ENCODE results near the gene THSD4.

THSD4 gene

DNA sequence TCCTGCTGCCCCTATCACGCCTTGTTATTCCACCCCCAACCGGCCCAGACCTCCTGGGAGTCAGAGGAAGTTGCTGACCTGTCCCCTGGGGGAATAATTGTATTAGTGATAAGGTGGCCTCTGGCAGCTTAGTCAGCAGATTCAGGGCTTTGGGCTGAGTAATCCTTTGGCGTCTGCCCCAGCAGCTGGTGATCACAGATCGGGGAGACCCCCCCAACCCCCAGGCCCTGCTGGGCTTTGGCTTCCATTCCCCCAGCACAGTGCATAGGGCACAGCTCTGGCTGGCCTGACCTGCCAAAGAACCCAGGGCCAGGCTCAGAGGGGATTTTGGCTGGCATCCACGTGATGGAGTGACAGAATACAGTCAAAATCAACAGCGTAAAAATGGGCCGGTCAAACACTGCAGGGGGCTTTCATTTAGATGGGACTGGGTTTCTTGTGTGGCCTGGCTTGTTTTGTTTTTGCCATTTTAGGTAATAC is 691.2 kb downstream of the THSD4 start:
- peak overlapping the region; percentile 42 for H3K9ac ChIP-seq (ENCODE audit: low read length)
- H3K4me1 ChIP-seq (ENCODE audit: control insufficient read depth, insufficient read depth, low read length): peaks cover 27% of the 10 kb centered on the region
- no peaks in the 10 kb centered on the region for H3K36me3 ChIP-seq (ENCODE audit: control insufficient read depth, insufficient read depth, low read length)
- H3K4me3 ChIP-seq (ENCODE audit: low read depth, low read length): peak overlapping the region; percentile 25; the same call in 1 of the 2 replicates
- H3K9me3 ChIP-seq (ENCODE audit: control insufficient read depth, insufficient read depth, low read depth, low read length): no peaks in the 10 kb centered on the region
- no peaks in the 10 kb centered on the region for H3K27me3 ChIP-seq (ENCODE audit: control insufficient read depth, insufficient read depth, low read length)
- no peak overlapping the region for H3K27ac ChIP-seq (ENCODE audit: low read depth, low read length)

DNA sequence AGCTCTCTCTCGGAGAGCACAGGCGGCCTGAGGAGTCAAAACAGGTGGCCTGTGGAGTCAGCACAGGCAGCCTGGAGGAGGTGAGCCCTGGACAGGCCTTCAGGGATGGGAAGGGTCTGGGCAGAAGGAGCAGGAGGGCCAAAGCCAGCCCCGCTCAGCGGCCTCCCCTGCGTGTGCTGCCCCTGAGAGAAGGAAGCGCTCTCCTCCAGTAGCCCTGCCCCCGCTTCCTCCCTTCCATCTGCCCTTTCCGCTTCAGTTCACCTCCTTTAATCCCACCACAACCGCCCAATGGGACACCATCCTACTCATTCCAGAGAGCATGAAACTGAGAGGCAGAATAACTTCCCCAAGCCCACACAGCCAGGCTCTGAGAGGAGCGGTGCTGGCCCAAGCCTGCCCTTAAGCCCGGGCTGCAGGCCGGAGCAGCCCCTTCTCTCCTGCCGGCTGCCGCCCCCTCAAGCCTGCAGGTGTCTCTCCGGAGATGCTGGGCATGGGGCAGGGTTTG is 691.9 kb downstream of the THSD4 start:
- Histone ChIP-seq H3K9ac (ENCODE audit: low read length) (peak overlapping the region; percentile 42), H3K4me1 (ENCODE audit: control insufficient read depth, insufficient read depth, low read length) (peaks cover 27% of the 10 kb centered on the region), H3K27me3 (ENCODE audit: control insufficient read depth, insufficient read depth, low read length) (no peaks in the 10 kb centered on the region), H3K27ac (ENCODE audit: low read depth, low read length) (no peak overlapping the region), H3K4me3 (ENCODE audit: low read depth, low read length) (peak overlapping the region; percentile 25), H3K9me3 (ENCODE audit: control insufficient read depth, insufficient read depth, low read depth, low read length) (no peaks in the 10 kb centered on the region), H3K36me3 (ENCODE audit: control insufficient read depth, insufficient read depth, low read length) (no peaks in the 10 kb centered on the region)

DNA sequence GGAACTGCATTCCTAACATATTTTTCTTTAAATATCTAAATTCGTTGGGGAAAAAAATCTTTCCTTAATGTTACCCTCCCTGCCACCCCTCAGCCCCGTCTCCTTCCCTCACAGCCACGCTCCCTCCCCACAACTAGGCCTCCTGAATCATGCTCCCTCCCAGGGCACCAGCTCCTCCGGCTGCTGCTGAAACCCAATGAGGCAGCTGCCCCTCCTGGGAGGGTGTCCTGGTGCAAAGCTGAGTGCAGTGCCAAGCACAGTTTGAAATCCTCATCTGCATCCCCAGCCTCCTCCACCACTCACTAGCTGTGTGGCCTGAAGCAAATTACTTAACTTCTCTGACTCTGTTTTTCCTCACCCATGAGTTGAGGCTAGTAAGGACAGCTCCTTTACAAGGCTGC is 692.4 kb downstream of the THSD4 start:
- Histone ChIP-seq H3K27ac (ENCODE audit: low read depth, low read length) (no peak overlapping the region), H3K27me3 (ENCODE audit: control insufficient read depth, insufficient read depth, low read length) (no peaks in the 10 kb centered on the region), H3K4me3 (ENCODE audit: low read depth, low read length) (peak overlapping the region; percentile 25), H3K4me1 (ENCODE audit: control insufficient read depth, insufficient read depth, low read length) (peaks cover 27% of the 10 kb centered on the region), H3K9me3 (ENCODE audit: control insufficient read depth, insufficient read depth, low read depth, low read length) (no peaks in the 10 kb centered on the region), H3K36me3 (ENCODE audit: control insufficient read depth, insufficient read depth, low read length) (no peaks in the 10 kb centered on the region), H3K9ac (ENCODE audit: low read length) (no peak overlapping the region)

- Histone ChIP-seq H3K9ac (ENCODE audit: low read length) (no peak overlapping the region), H3K4me1 (ENCODE audit: control insufficient read depth, insufficient read depth, low read length) (peaks cover 27% of the 10 kb centered on the region), H3K27ac (ENCODE audit: low read depth, low read length) (no peak overlapping the region), H3K36me3 (ENCODE audit: control insufficient read depth, insufficient read depth, low read length) (no peaks in the 10 kb centered on the region), H3K27me3 (ENCODE audit: control insufficient read depth, insufficient read depth, low read length) (no peaks in the 10 kb centered on the region), H3K4me3 (ENCODE audit: low read depth, low read length) (no peak overlapping the region), H3K9me3 (ENCODE audit: control insufficient read depth, insufficient read depth, low read depth, low read length) (no peaks in the 10 kb centered on the region)
Measured at GRCh38 chr15:71808311-71809020, 693.2 kb downstream of the THSD4 start.

DNA sequence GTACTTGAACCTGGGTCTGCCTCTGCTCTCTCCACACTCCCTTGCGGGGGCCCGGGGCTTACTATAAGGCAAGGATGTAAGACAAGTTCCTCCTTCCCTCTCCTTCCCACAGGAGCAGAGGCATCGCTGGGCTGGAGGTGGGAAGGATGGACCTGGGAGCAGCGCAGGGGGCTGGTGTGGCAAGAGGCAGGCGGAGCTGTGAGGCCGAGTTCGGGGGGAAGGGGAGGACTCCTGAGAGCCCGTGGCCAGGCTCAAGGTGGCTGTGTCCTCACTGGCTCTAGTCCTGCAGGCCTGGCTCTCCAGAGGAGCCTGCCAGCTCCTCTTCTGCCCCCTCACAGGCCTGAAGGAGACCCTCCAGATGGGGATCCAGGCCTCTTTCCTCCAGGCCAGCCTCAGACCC is 694.1 kb downstream of the THSD4 start:
- Histone ChIP-seq H3K9me3 (ENCODE audit: control insufficient read depth, insufficient read depth, low read depth, low read length) (no peaks in the 10 kb centered on the region), H3K36me3 (ENCODE audit: control insufficient read depth, insufficient read depth, low read length) (no peaks in the 10 kb centered on the region), H3K9ac (ENCODE audit: low read length) (no peak overlapping the region), H3K27ac (ENCODE audit: low read depth, low read length) (no peak overlapping the region), H3K4me3 (ENCODE audit: low read depth, low read length) (no peak overlapping the region), H3K4me1 (ENCODE audit: control insufficient read depth, insufficient read depth, low read length) (peaks cover 27% of the 10 kb centered on the region), H3K27me3 (ENCODE audit: control insufficient read depth, insufficient read depth, low read length) (no peaks in the 10 kb centered on the region)

DNA sequence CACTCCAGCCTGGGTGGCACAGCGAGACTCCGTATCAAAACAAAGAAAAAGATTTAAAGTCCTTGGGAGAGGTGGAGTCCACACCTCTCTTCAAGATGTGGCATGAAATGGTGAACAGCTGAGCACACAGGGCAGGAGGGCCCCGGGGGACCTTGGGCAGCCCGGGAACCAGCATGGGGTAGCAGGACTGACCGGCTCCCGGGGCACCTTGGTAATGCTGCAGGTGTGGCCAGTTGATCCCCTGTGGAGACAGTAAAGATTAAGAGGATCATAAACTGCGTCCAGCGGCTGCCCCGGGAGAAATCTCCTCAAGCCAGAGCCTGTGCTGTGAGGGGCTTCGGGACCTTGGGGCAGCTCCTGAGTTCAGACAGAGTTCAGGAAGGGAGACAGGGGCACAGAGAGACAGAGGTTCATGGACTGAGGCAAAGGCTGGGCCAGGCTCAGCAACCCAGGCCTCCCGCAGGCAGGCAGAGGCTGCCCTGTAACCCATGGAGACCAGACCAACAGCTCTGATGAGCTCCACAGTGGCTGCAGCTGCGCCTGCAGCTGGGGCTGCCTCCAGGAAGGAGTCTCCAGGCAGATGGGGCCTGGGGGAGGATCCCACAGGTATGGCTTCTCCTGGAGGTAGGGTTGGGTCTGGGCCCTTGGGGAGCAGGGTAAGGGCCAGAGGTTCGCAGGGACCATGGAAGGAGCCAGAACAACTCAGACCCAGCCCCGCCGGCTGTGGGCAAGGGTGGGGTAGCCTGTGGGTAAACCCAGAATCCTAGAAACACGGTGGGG is 695.2 kb downstream of the THSD4 start, which contains the start of gene NR2E3:
NR2E3 (plus strand) TSS at position 299 of the 780 bp plus-strand sequence; CDS start at position 489, 190 bp downstream.
- Histone ChIP-seq H3K9ac (ENCODE audit: low read length) (no peak within 1 kb of the TSS), H3K4me3 (ENCODE audit: low read depth, low read length) (no peak within 1 kb of the TSS), H3K9me3 (ENCODE audit: control insufficient read depth, insufficient read depth, low read depth, low read length) (no peaks in the 10 kb centered on the region), H3K4me1 (ENCODE audit: control insufficient read depth, insufficient read depth, low read length) (peaks cover 27% of the 10 kb centered on the region), H3K27ac (ENCODE audit: low read depth, low read length) (no peak within 1 kb of the TSS), H3K27me3 (ENCODE audit: control insufficient read depth, insufficient read depth, low read length) (no peaks in the 10 kb centered on the region), H3K36me3 (ENCODE audit: control insufficient read depth, insufficient read depth, low read length) (no peaks in the 10 kb centered on the region)

DNA sequence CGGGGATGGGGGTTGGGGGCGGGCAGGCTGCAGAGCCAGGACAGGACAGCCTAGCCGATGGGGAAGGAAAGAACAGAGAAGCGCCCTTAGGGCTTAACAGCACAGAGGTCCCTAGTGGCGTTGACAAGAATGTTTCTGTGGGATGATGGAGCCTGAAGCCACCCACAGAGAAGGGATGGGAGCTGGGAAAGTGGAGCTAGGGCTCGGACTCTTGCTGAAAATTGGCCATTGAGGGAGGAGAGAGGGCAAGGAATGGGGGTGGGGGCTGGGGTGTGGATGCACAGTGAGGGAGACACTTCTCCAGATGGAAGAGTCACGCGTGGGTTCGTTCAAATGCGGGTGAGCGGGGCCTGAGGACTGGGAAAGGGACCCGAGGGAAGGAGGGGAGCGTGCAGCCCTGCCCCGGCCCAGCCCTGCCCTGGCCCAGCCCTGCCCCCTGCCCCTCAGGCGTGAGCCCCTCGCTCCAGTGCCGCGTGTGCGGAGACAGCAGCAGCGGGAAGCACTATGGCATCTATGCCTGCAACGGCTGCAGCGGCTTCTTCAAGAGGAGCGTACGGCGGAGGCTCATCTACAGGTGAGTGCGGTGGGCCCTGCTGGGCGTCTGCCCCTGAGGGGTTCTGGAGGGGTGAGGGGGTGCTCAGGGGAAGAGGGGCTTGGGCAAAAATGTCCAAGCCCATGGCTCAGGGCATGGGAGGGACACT is 695.9 kb downstream of the THSD4 start:
- Histone ChIP-seq H3K27me3 (ENCODE audit: control insufficient read depth, insufficient read depth, low read length) (no peaks in the 10 kb centered on the region), H3K4me3 (ENCODE audit: low read depth, low read length) (no peak overlapping the region), H3K27ac (ENCODE audit: low read depth, low read length) (no peak overlapping the region), H3K36me3 (ENCODE audit: control insufficient read depth, insufficient read depth, low read length) (no peaks in the 10 kb centered on the region), H3K4me1 (ENCODE audit: control insufficient read depth, insufficient read depth, low read length) (peaks cover 26% of the 10 kb centered on the region), H3K9ac (ENCODE audit: low read length) (no peak overlapping the region), H3K9me3 (ENCODE audit: control insufficient read depth, insufficient read depth, low read depth, low read length) (no peaks in the 10 kb centered on the region)

- no peaks in the 10 kb centered on the region for H3K36me3 ChIP-seq (ENCODE audit: control insufficient read depth, insufficient read depth, low read length)
- H3K4me1 ChIP-seq (ENCODE audit: control insufficient read depth, insufficient read depth, low read length): peaks cover 18% of the 10 kb centered on the region
- H3K9ac ChIP-seq (ENCODE audit: low read length): no peak overlapping the region
- H3K27me3 ChIP-seq (ENCODE audit: control insufficient read depth, insufficient read depth, low read length): no peaks in the 10 kb centered on the region
- H3K9me3 ChIP-seq (ENCODE audit: control insufficient read depth, insufficient read depth, low read depth, low read length): no peaks in the 10 kb centered on the region
- H3K4me3 ChIP-seq (ENCODE audit: low read depth, low read length): no peak overlapping the region
- no peak overlapping the region for H3K27ac ChIP-seq (ENCODE audit: low read depth, low read length)
Measured at GRCh38 chr15:71811752-71812735, 696.8 kb downstream of the THSD4 start.

- Histone ChIP-seq H3K9me3 (ENCODE audit: control insufficient read depth, insufficient read depth, low read depth, low read length) (no peaks in the 10 kb centered on the region), H3K4me1 (ENCODE audit: control insufficient read depth, insufficient read depth, low read length) (peaks cover 7% of the 10 kb centered on the region), H3K36me3 (ENCODE audit: control insufficient read depth, insufficient read depth, low read length) (no peaks in the 10 kb centered on the region), H3K27me3 (ENCODE audit: control insufficient read depth, insufficient read depth, low read length) (no peaks in the 10 kb centered on the region), H3K4me3 (ENCODE audit: low read depth, low read length) (no peak overlapping the region), H3K9ac (ENCODE audit: low read length) (no peak overlapping the region), H3K27ac (ENCODE audit: low read depth, low read length) (no peak overlapping the region)
Measured at GRCh38 chr15:71812966-71813722, 697.9 kb downstream of the THSD4 start.

Data from HUES6 (cell line).